ENCODE results near the gene C17orf100. TPM values are rescaled to one million over a fixed set of nuclear protein-coding genes. Genes with fewer than 3 reads are reported as not detected.

Gene C17orf100
- total and polyA plus RNA-seq, 2 donors (not counting 1 experiment from before 2014, with no cell fraction given): 0.33 to 1.5 TPM

DNA sequence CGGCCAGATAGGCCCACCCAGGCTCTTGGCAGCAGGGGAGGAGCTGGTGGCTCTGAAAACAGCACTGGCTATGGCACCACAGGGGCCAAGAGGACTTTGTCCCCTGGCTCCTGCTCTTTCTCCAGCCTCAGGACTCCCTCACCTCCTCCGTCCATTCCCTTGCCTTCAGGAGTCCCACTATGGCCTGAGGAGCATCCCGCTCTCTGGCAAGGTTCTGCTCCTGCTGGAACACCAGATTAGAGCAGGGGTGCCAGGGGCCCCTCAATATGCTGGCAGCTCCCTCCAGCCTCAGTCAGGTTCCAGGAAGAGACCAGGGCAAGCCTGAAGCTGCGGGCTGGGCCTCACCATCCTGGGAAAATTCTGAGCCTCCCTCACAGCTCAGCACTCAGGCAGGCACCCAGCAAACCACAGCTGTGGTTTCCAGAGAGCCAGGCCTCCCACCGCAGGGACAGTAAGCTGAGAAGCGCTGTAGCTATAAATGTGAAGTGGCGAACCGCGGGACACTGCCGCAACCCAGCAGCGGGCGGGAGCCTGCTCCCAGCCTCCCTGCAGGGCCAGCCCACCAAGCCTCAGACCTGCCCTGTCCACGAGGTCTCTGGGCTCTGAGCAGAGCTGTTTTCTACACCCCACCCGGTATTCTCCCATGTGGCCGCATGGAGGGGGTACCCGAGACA, 25.7 kb downstream of the C17orf100 start:
- H3K9me3 ChIP-seq (ENCODE audit: control insufficient read depth, insufficient read depth, low read depth, low read length): no peaks in the 10 kb centered on the region
- no peak overlapping the region for H3K4me2 ChIP-seq (ENCODE audit: extremely low read depth, insufficient read depth, low read length)
- TF ChIP-seq EZH2 (IDR thresholded peaks at IDR 0.05; ENCODE audit: low read length, missing control alignments): no peak
- TF ChIP-seq, protein P1, sequence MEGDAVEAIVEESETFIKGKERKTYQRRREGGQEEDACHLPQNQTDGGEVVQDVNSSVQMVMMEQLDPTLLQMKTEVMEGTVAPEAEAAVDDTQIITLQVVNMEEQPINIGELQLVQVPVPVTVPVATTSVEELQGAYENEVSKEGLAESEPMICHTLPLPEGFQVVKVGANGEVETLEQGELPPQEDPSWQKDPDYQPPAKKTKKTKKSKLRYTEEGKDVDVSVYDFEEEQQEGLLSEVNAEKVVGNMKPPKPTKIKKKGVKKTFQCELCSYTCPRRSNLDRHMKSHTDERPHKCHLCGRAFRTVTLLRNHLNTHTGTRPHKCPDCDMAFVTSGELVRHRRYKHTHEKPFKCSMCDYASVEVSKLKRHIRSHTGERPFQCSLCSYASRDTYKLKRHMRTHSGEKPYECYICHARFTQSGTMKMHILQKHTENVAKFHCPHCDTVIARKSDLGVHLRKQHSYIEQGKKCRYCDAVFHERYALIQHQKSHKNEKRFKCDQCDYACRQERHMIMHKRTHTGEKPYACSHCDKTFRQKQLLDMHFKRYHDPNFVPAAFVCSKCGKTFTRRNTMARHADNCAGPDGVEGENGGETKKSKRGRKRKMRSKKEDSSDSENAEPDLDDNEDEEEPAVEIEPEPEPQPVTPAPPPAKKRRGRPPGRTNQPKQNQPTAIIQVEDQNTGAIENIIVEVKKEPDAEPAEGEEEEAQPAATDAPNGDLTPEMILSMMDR (conservative IDR thresholded peaks at IDR 0.05 in 1 of 2, IDR thresholded peaks at IDR 0.05 in 1 of 2; ENCODE audit: low read depth in 1 of 2, low read length in 2 of 2): no peak
- no peaks in the 10 kb centered on the region for H3K36me3 ChIP-seq (ENCODE audit: control insufficient read depth, insufficient read depth, low read length)
- no peaks in the 10 kb centered on the region for H3K4me1 ChIP-seq (ENCODE audit: control insufficient read depth, extremely low read depth, insufficient read depth, low read length)
- peak in 1 of 2 donors; percentile 68 for DNase-seq (ENCODE audit: low read depth in 2 of 2)
- H3K79me2 ChIP-seq (ENCODE audit: control insufficient read depth, insufficient read depth, low read length): no peaks in the 10 kb centered on the region
- no peak overlapping the region for H3K9ac ChIP-seq (ENCODE audit: insufficient read depth, low read length)
- no peak overlapping the region for H2AFZ ChIP-seq (ENCODE audit: low read length)
- H4K20me1 ChIP-seq (ENCODE audit: control insufficient read depth, extremely low read depth, insufficient read depth, low read length): no peaks in the 10 kb centered on the region
- no peak overlapping the region for H3K27ac ChIP-seq (ENCODE audit: insufficient read depth, low read length)
- no peak overlapping the region for H3K4me3 ChIP-seq (replicated peaks in 1 of 4; ENCODE audit: control extremely low read depth in 1 of 4, insufficient read depth in 1 of 4, low read depth in 3 of 4, low read length in 4 of 4)
- H3K27me3 ChIP-seq (ENCODE audit: control insufficient read depth, insufficient read depth, low read length): no peaks in the 10 kb centered on the region

DNA sequence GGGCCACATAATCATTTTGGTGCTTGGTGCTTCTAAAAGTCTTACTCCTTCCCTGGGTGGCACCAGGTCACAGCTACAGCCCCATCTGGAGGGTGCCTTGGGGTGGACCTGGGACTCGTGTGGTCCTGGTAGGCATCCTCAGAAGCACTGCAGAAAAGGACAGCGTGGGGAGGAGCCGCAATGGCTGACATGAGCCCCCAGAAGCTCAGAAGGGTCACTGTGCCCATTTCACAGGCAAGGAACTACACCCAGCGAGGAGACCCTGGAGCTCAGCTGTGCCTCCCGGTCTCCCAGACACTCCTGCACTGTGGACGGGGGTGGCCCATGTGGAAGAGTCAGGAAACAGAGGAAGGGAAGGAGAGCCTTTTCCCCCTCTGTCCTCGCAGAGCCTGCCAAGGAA, 26.4 kb downstream of the C17orf100 start:
- DNase-seq (ENCODE audit: low read depth in 2 of 2): no peak
- Histone ChIP-seq H3K27me3 (ENCODE audit: control insufficient read depth, insufficient read depth, low read length) (no peaks in the 10 kb centered on the region), H3K27ac (ENCODE audit: insufficient read depth, low read length) (no peak overlapping the region), H3K9me3 (ENCODE audit: control insufficient read depth, insufficient read depth, low read depth, low read length) (no peaks in the 10 kb centered on the region), H3K4me1 (ENCODE audit: control insufficient read depth, extremely low read depth, insufficient read depth, low read length) (no peaks in the 10 kb centered on the region), H2AFZ (ENCODE audit: low read length) (no peak overlapping the region), H3K79me2 (ENCODE audit: control insufficient read depth, insufficient read depth, low read length) (no peaks in the 10 kb centered on the region), H3K4me2 (ENCODE audit: extremely low read depth, insufficient read depth, low read length) (no peak overlapping the region), H4K20me1 (ENCODE audit: control insufficient read depth, extremely low read depth, insufficient read depth, low read length) (no peaks in the 10 kb centered on the region), H3K9ac (ENCODE audit: insufficient read depth, low read length) (no peak overlapping the region), H3K4me3 (replicated peaks in 1 of 4; ENCODE audit: control extremely low read depth in 1 of 4, insufficient read depth in 1 of 4, low read depth in 3 of 4, low read length in 4 of 4) (no peak overlapping the region), H3K36me3 (ENCODE audit: control insufficient read depth, insufficient read depth, low read length) (no peaks in the 10 kb centered on the region)
- TF ChIP-seq, protein P1 (conservative IDR thresholded peaks at IDR 0.05 in 1 of 2, IDR thresholded peaks at IDR 0.05 in 1 of 2; ENCODE audit: low read depth in 1 of 2, low read length in 2 of 2): no peak
- no peak for TF ChIP-seq EZH2 (IDR thresholded peaks at IDR 0.05; ENCODE audit: low read length, missing control alignments)

DNA sequence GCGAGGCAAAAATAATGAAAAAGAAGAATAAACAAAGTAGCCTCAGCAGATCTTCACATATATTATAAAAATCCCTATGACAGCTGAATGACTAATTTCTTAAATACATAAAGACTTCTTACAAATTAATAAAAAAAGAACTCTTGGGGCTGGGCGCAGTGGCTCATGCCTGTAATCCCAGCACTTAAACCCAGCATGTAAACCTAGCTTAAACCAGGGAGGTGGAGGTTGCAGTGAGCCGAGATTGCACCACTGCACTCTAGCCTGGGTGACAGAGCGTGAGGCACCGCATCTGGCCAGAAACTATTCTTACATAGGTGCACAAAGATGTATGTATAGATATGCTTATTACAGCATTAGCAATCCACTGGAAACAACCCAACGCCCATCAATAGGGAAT, 27.7 kb downstream of the C17orf100 start:
- Histone ChIP-seq H3K27me3 (ENCODE audit: control insufficient read depth, insufficient read depth, low read length) (no peaks in the 10 kb centered on the region), H3K79me2 (ENCODE audit: control insufficient read depth, insufficient read depth, low read length) (no peaks in the 10 kb centered on the region), H3K4me1 (ENCODE audit: control insufficient read depth, extremely low read depth, insufficient read depth, low read length) (no peaks in the 10 kb centered on the region), H4K20me1 (ENCODE audit: control insufficient read depth, extremely low read depth, insufficient read depth, low read length) (no peaks in the 10 kb centered on the region), H3K4me2 (ENCODE audit: extremely low read depth, insufficient read depth, low read length) (no peak overlapping the region), H3K9ac (ENCODE audit: insufficient read depth, low read length) (no peak overlapping the region), H3K9me3 (ENCODE audit: control insufficient read depth, insufficient read depth, low read depth, low read length) (no peaks in the 10 kb centered on the region), H3K36me3 (ENCODE audit: control insufficient read depth, insufficient read depth, low read length) (no peaks in the 10 kb centered on the region), H3K4me3 (replicated peaks in 1 of 4; ENCODE audit: control extremely low read depth in 1 of 4, insufficient read depth in 1 of 4, low read depth in 3 of 4, low read length in 4 of 4) (no peak overlapping the region), H3K27ac (ENCODE audit: insufficient read depth, low read length) (no peak overlapping the region), H2AFZ (ENCODE audit: low read length) (no peak overlapping the region)
- TF ChIP-seq EZH2 (IDR thresholded peaks at IDR 0.05; ENCODE audit: low read length, missing control alignments): no peak
- TF ChIP-seq, protein P1 (conservative IDR thresholded peaks at IDR 0.05 in 1 of 2, IDR thresholded peaks at IDR 0.05 in 1 of 2; ENCODE audit: low read depth in 1 of 2, low read length in 2 of 2): no peak
- DNase-seq (ENCODE audit: low read depth in 2 of 2): no peak
